Right atrium auricular region (tissue), 2 donors: ENCODE data around the gene SLC1A5. TPM values are rescaled to one million over a fixed set of nuclear protein-coding genes. Genes with fewer than 3 reads are reported as not detected.

Experiments used
- DNase-seq: peaks from one replicate; pipeline ENCODE4 v3.0.0-alpha.2; 2019; ENCODE audit warnings: low spot score
- H3K27ac ChIP-seq, 2 donors: fragments of 200-600 bp; sonication (generic); 1 replicate in 1 of 2; 2 replicates in 1 of 2; pipeline ENCODE4 v1.5.1; 2016 to 2019
- H3K27me3 ChIP-seq, 2 donors: fragments of 200-600 bp; sonication (generic); one replicate each; pipeline versions ENCODE4 v1.5.1 to v1.6.0; 2017 to 2019
- H3K36me3 ChIP-seq: fragments of 200-600 bp; sonication (generic); one replicate; pipeline ENCODE4 v1.5.1; 2016
- H3K4me1 ChIP-seq, 2 donors: fragments of 200-600 bp; sonication (generic); one replicate each; pipeline versions ENCODE4 v1.5.1 to v1.6.0; 2017 to 2019
- H3K4me3 ChIP-seq, 2 donors: fragments of 200-600 bp; sonication (generic); 1 replicate in 1 of 2; 2 replicates in 1 of 2; pipeline ENCODE4 v1.5.1; 2017 to 2019; ENCODE audit warnings: mild to moderate bottlenecking in 1 of 2, moderate library complexity in 1 of 2
- H3K9me3 ChIP-seq, 2 donors: fragments of 200-600 bp; sonication (generic); one replicate each; pipeline ENCODE4 v1.5.1; 2019
- CTCF ChIP-seq, 2 donors: fragments of 200-600 bp; sonication (generic); IDR thresholded peaks; one replicate each; pipeline ENCODE4 v1.5.1; 2019; ENCODE audit warnings: antibody characterized with exemption in 2 of 2
- total RNA-seq, 2 donors: library from RNA; depleted of rRNA; stranded (reverse); fragments of >200 nt; gene quantifications; one replicate each; pipeline ENCODE4 v1.1.0, GENCODE V29; 2016

Gene SLC1A5
- total RNA-seq, 2 donors from 2014 or later, result 21.2 to 42.6 TPM

- Histone ChIP-seq H3K36me3 (no peaks in the 10 kb centered on the region), H3K4me1 (peaks cover 0 to 39% of the 10 kb centered on the region in 2 donors), H3K4me3 (peak overlapping the region in 1 of 2 donors; percentile 60), H3K27ac (no peak overlapping the region), H3K27me3 (no peaks in the 10 kb centered on the region), H3K9me3 (no peaks in the 10 kb centered on the region)
- no peak for DNase-seq
- no peak for TF ChIP-seq CTCF (IDR thresholded peaks at IDR 0.05)
Observed at GRCh38 chr19:46788968-46789338, 559 bp upstream of the SLC1A5 start.

- H3K36me3 ChIP-seq, result peaks cover 8% of the 10 kb centered on the region
- no peaks in the 10 kb centered on the region for H3K9me3 ChIP-seq
- DNase-seq, result peak; percentile 69
- H3K4me3 ChIP-seq, result peak overlapping the region; percentile 59 to 60
- no peaks in the 10 kb centered on the region for H3K27me3 ChIP-seq
- H3K27ac ChIP-seq, result peak overlapping the region; percentile 75 to 82
- H3K4me1 ChIP-seq, result peaks cover 0 to 44% of the 10 kb centered on the region in 2 donors
- no peak for TF ChIP-seq CTCF (IDR thresholded peaks at IDR 0.05)
Observed at GRCh38 chr19:46787331-46788261, 798 bp downstream of the SLC1A5 start.

GRCh38 chr19:46787040-46787330, 1.4 kb downstream of the SLC1A5 start:
- Histone ChIP-seq H3K27me3 (no peaks in the 10 kb centered on the region), H3K4me3 (peak overlapping the region; percentile 59 to 60), H3K9me3 (no peaks in the 10 kb centered on the region), H3K36me3 (peaks cover 14% of the 10 kb centered on the region), H3K27ac (peak overlapping the region; percentile 75 to 82), H3K4me1 (peaks cover 0 to 44% of the 10 kb centered on the region in 2 donors)
- TF ChIP-seq CTCF (IDR thresholded peaks at IDR 0.05), result no peak
- DNase-seq, result no peak

- Histone ChIP-seq H3K27ac (peak overlapping the region; percentile 75 to 82), H3K4me1 (peaks cover 0 to 44% of the 10 kb centered on the region in 2 donors), H3K9me3 (no peaks in the 10 kb centered on the region), H3K36me3 (peaks cover 20% of the 10 kb centered on the region), H3K4me3 (peak overlapping the region; percentile 59 to 60), H3K27me3 (no peaks in the 10 kb centered on the region)
- peak in 1 of 2 donors; percentile 12 for TF ChIP-seq CTCF (IDR thresholded peaks at IDR 0.05)
- peak; percentile 90 for DNase-seq
Observed at GRCh38 chr19:46786236-46787039, 2.0 kb downstream of the SLC1A5 start.

GRCh38 chr19:46785980-46786235, 2.5 kb downstream of the SLC1A5 start:
- Histone ChIP-seq H3K4me3 (peak overlapping the region; percentile 59 to 60), H3K4me1 (peaks cover 0 to 44% of the 10 kb centered on the region in 2 donors), H3K36me3 (peaks cover 23% of the 10 kb centered on the region), H3K27ac (peak overlapping the region; percentile 75 to 82), H3K27me3 (no peaks in the 10 kb centered on the region), H3K9me3 (no peaks in the 10 kb centered on the region)
- DNase-seq, result no peak
- TF ChIP-seq CTCF (IDR thresholded peaks at IDR 0.05), result no peak
